Subcutaneous adipose tissue (tissue), 4 donors: ENCODE results near the gene NIPSNAP3A. TPM values are rescaled to one million over a fixed set of nuclear protein-coding genes. Genes with fewer than 3 reads are reported as not detected.

Source experiments
- total RNA-seq, 4 donors: library from RNA; depleted of rRNA; stranded (reverse); fragments of >200 nt; gene quantifications; one replicate each; pipeline ENCODE4 v1.1.0, GENCODE V29; 2016
- TF ChIP-seq, protein P1 (sequence below): fragments of 450-650 bp; IDR thresholded peaks from one replicate; pipeline ENCODE4 v1.5.1; 2016; ENCODE audit warnings: low read depth, mild to moderate bottlenecking, control low read depth, antibody characterized with exemption, moderate library complexity

NIPSNAP3A gene
- total RNA-seq, 4 donors from 2014 or later: 39.8 to 51.0 (median 42.5) TPM

DNA sequence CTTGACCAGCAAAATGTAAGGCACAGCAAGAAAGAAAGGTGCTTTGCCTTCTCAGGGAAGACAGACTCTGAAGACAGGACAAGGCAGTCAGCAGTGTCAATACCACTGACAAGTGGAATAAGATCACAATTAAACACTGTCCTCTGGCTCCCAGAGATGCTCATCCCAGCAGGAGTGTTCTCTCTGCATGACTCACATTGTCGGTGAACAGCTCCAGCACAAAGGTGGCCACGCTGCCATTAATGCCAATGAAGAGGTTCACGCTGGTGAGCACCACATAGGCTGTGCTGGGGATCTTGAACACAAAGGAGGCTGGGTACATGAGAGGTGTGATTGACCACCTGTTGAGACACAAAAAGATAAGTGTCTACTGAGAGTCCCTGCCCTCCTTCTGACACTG, 48.4 kb downstream of the NIPSNAP3A start:
- TF ChIP-seq, protein P1, sequence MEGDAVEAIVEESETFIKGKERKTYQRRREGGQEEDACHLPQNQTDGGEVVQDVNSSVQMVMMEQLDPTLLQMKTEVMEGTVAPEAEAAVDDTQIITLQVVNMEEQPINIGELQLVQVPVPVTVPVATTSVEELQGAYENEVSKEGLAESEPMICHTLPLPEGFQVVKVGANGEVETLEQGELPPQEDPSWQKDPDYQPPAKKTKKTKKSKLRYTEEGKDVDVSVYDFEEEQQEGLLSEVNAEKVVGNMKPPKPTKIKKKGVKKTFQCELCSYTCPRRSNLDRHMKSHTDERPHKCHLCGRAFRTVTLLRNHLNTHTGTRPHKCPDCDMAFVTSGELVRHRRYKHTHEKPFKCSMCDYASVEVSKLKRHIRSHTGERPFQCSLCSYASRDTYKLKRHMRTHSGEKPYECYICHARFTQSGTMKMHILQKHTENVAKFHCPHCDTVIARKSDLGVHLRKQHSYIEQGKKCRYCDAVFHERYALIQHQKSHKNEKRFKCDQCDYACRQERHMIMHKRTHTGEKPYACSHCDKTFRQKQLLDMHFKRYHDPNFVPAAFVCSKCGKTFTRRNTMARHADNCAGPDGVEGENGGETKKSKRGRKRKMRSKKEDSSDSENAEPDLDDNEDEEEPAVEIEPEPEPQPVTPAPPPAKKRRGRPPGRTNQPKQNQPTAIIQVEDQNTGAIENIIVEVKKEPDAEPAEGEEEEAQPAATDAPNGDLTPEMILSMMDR: no peak

DNA sequence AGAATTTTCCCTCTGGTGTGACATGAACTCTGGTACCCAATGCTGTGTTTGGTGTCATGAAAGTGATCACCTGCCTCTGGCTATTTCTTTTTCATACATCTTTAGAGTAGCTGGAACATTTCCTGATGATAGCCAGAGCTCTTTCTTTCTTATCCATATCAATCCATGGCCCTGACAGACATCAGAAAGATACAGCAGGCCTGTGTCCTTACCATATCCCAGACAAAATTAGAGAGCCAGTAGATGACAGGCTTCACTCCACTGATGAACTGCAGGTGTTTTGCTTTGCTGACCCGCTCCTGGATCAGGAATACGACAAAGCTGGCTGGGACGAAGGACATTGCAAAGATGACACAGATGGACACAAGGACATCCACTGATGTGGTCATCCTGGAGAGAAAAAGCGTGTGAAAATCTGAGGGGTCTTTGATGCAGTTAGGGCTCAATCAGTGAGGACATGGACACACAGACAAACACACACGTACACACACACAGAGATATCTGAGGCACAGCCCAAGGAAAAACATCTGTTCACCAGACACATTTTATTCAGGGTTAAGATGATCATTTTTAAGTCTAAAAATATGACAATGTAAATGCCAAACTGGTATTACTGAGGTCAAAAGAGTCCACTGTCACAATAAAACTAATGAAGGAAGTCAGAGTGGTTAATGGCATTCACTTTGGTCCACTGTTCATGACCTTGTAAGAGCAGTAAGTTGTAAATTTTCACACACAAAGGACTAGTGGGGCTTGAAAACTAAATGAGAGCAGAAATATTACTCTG, 50.9 kb downstream of the NIPSNAP3A start:
- TF ChIP-seq, protein P1: no peak

- TF ChIP-seq, protein P1: no peak
These were observed 52.7 kb downstream of the NIPSNAP3A start for GRCh38 chr9:104800068-104800785.

GRCh38 chr9:104802110-104802509, 54.6 kb downstream of the NIPSNAP3A start:
- TF ChIP-seq, protein P1: no peak

DNA sequence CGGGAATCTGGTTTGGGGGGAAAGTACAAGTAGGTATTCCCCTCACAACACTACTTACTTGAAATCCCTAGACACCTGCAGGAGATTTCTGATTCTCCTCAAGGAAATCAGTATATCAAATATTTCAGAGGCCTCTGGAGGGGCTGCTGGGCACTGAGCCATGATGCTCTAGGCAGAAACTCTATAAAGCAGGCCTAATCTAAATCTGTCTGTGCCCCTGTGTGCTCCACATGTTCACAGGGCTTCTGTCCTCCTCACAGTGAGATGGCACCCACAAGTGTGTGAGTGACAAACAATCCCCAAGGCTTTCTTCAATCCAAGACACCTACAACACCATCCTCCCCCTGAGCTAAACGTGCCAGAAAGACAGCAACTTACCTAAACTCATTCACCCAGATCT, 55.4 kb downstream of the NIPSNAP3A start:
- TF ChIP-seq, protein P1: no peak

DNA sequence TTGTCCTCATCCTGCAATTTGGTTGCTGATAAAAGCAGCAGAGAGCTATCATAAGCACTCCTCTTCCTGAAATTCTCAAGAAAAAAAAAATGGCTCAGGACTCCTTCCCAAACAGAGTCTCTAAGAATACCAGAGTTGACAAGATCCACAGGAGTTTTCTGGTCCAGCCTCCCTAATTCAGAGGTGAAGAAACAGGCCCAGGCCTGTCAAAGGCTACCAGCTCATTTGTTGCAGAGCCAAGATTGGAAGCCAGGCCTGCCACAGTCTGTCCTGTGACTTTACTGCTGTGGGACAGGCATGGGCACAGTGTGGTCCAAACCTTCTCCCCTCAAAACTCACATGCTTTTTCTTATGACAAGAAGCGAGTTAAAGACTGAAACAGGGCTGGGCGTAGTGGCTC, 58.0 kb downstream of the NIPSNAP3A start:
- TF ChIP-seq, protein P1: no peak

- TF ChIP-seq, protein P1: no peak
These were observed 60.6 kb downstream of the NIPSNAP3A start for GRCh38 chr9:104808035-104808614.
